Chondrocyte (in vitro differentiated cells): ENCODE results near the gene STXBP1. TPM values are rescaled to one million over a fixed set of nuclear protein-coding genes. Genes with fewer than 3 reads are reported as not detected.

ENCODE experiments used
- DNase-seq: peaks from one replicate; pipeline ENCODE4 v3.0.0; 2021; ENCODE audit warnings: mixed read lengths, low spot score
- H3K27ac Mint-ChIP-seq: one replicate; pipeline ENCODE4 v1.8.0; 2021; ENCODE audit warnings: mild to moderate bottlenecking, moderate library complexity, mixed read lengths; ENCODE audit not compliant: unreplicated experiment
- H3K27me3 Mint-ChIP-seq: 2 replicates; pipeline ENCODE4 v1.8.0; 2021; ENCODE audit warnings: low read depth, mixed read lengths
- H3K36me3 Mint-ChIP-seq: 2 replicates; pipeline ENCODE4 v1.8.0; 2021; ENCODE audit warnings: low read depth, mixed read lengths
- H3K4me1 Mint-ChIP-seq: 2 replicates; pipeline ENCODE4 v1.8.0; 2021; ENCODE audit warnings: low read depth, mild to moderate bottlenecking, mixed read lengths
- H3K4me3 Mint-ChIP-seq: one replicate; pipeline ENCODE4 v1.8.0; 2021; ENCODE audit warnings: mild to moderate bottlenecking, moderate library complexity, mixed read lengths; ENCODE audit not compliant: unreplicated experiment
- H3K9me3 Mint-ChIP-seq: 2 replicates; pipeline ENCODE4 v1.8.0; 2021; ENCODE audit warnings: low read depth, mixed read lengths
- CTCF ChIP-seq: fragments of 200-600 bp; sonication (generic); IDR thresholded peaks from 2 replicates; pipeline ENCODE4 v1.5.0; 2021; ENCODE audit warnings: antibody characterized with exemption, mild to moderate bottlenecking, moderate library complexity
- total RNA-seq: library from RNA; stranded (reverse); gene quantifications from 3 replicates; pipeline ENCODE4 v1.2.1, GENCODE V29; 2021

The STXBP1 gene
- total RNA-seq, 1 donor from 2014 or later = 41.6 TPM

GRCh38 chr9:127711226-127711701, 99.2 kb downstream of the STXBP1 start:
- H3K27me3 Mint-ChIP-seq = no peaks in the 10 kb centered on the region
- H3K27ac Mint-ChIP-seq = no peak overlapping the region
- peaks cover 3% of the 10 kb centered on the region for H3K9me3 Mint-ChIP-seq
- H3K4me3 Mint-ChIP-seq = no peak overlapping the region
- no peak for DNase-seq
- no peaks in the 10 kb centered on the region for H3K36me3 Mint-ChIP-seq
- TF ChIP-seq CTCF = no peak
- H3K4me1 Mint-ChIP-seq = peaks cover 9% of the 10 kb centered on the region

GRCh38 chr9:127711831-127712274, 99.8 kb downstream of the STXBP1 start:
- peaks cover 3% of the 10 kb centered on the region for H3K9me3 Mint-ChIP-seq
- H3K27me3 Mint-ChIP-seq = no peaks in the 10 kb centered on the region
- H3K27ac Mint-ChIP-seq = no peak overlapping the region
- no peaks in the 10 kb centered on the region for H3K36me3 Mint-ChIP-seq
- DNase-seq = no peak
- TF ChIP-seq CTCF = no peak
- H3K4me3 Mint-ChIP-seq = no peak overlapping the region
- peaks cover 10% of the 10 kb centered on the region for H3K4me1 Mint-ChIP-seq

DNA sequence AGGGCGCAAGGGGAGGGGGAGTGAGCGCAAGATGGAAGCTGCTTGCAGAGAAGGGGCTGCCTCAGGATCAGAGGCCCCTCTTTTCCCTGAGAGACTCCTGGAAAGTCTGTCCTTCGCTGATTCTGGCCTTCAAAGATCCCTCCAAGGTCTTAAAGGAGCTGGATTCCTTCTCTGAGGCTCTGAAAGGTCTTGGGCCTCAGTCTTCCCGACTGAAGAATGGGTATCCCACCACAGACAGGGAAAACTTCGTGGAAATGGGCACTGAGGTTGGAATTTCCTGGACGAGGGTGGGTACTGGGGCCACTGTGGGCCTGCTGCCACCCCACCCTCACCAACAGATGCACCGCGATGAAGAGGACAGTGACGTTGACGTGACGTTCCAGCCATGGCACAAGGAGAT, 100.3 kb downstream of the STXBP1 start:
- no peak for DNase-seq
- Mint-ChIP-seq H3K36me3 (no peaks in the 10 kb centered on the region), H3K4me1 (peaks cover 10% of the 10 kb centered on the region), H3K27ac (no peak overlapping the region), H3K4me3 (peak overlapping the region; percentile 19), H3K27me3 (no peaks in the 10 kb centered on the region), H3K9me3 (peaks cover 3% of the 10 kb centered on the region)
- TF ChIP-seq CTCF = no peak

- Mint-ChIP-seq H3K4me3 (no peak overlapping the region), H3K9me3 (peaks cover 3% of the 10 kb centered on the region), H3K4me1 (peaks cover 10% of the 10 kb centered on the region), H3K36me3 (no peaks in the 10 kb centered on the region), H3K27me3 (no peaks in the 10 kb centered on the region), H3K27ac (no peak overlapping the region)
- no peak for DNase-seq
- TF ChIP-seq CTCF = no peak
These were observed 100.8 kb downstream of the STXBP1 start for GRCh38 chr9:127712867-127713266.

DNA sequence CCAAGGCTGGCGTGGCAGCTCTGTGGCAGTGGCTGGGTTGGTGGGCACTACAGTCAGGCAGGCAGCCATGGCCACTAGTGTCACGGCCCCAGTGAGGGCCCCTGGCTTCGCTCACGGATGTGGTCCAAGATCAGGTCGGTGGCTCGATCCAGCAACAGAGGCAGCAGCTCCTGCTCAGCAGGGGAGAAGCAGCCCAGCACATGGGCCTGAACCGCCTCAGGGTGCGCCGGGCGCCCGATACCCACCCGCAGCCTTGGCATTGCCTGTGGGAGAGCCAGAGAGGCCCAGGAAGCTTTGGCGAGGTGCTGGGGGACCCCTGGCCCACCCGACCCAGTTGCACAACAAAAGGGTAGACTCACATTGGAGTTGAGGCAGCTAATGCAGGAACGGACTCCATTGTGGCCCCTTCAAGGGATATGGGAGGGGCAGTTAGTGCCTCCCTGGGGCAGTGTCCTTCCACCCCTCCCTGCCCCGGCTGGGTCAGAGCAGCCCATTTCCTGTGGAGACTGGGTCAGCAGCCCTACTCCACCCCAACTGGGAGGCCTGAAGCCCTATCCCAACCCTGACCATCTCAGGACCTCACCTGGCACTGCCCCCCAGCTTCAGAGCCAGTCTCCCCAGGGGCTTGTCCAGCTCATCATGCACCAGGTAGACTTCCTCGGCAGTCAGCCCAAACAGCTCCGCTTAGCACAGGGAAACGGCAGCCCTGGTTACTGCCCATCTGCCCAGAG, 102.1 kb downstream of the STXBP1 start:
- TF ChIP-seq CTCF = no peak
- DNase-seq = no peak
- peaks cover 10% of the 10 kb centered on the region for H3K4me1 Mint-ChIP-seq
- peak overlapping the region; percentile 97 for H3K4me3 Mint-ChIP-seq
- H3K36me3 Mint-ChIP-seq = no peaks in the 10 kb centered on the region
- peak overlapping the region; percentile 17 for H3K27ac Mint-ChIP-seq
- no peaks in the 10 kb centered on the region for H3K9me3 Mint-ChIP-seq
- no peaks in the 10 kb centered on the region for H3K27me3 Mint-ChIP-seq
